ENCODE measurements around the gene SOX11.
"Not testable (repeated sequence)": the region's sequence is repeated elsewhere in the genome, so short reads cannot be mapped to it uniquely, and the experiment has no call there.

SOX11 gene

DNA sequence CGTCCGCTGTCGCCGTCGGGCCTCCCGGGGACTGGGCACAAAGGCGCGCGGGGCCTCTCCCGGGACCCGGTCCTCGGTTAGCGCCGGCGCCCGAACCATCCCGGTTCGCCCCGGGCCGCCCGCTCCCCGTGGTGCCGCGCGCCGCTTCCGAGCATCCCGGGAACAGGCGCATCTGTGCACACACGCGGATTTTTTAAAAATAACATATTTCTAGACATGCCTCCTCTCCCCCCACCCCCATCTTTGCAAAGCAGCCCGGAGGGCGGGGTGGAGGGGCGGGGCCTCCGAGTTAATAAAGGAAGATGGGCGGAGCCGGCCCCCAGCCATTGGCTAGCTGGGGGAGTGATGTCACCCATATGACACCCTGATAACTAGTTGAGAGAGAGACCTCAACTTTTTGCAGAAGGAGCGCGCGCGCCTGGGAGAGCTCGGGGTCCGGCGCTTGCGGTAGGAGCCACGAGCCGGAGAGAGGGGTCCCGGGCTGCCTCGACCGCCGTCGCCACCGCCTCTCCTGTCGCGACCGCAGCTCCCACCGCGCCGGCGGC, at the start of gene SOX11:
SOX11 (plus strand) TSS at position 400 of the 545 bp plus-strand sequence. CDS start 338 bp downstream, outside the sequence.
- DNase-seq: no peak

DNA sequence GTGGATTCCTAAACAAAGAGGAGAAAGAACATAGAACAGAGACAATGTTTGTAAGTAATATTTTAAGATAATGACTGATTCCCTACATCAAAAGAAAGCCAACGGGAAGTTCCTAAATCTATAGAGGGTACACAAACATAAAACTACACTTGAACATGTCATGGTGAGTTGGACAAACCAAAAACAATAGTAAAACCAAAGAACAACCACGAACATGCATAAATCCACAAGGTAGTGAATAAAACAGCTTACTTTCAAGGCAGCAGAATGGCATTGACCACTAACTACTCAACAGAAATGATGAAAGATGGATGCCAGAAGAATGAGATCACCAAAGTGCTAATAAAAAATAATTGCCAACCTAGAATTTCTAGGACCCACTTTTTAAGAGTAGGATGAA, 39.5 kb upstream of the SOX11 start:
- DNase-seq: not testable (repeated sequence)

DNA sequence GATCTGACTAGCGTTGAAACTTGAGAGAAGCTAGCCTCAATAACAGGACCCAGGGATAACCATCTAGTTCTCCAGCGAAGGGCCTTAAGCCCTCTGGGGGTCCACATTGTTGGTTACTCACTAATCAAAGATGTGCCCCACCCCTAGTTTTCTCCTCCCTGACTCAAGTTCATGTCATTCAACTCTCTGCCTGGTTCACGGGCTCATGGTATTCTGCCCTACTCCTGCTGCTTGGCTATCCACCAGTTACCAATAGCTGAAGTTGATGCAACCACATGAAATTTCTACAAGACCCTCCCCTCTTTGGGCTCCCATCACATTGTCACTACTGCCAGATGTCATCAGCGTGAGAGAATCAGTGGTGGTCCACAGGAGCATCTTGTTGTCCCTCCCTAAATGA, 38.4 kb upstream of the SOX11 start:
- DNase-seq: not testable (repeated sequence)

- no peak for DNase-seq
These were observed 35.0 kb upstream of the SOX11 start for GRCh38 chr2:5657231-5657630.

DNA sequence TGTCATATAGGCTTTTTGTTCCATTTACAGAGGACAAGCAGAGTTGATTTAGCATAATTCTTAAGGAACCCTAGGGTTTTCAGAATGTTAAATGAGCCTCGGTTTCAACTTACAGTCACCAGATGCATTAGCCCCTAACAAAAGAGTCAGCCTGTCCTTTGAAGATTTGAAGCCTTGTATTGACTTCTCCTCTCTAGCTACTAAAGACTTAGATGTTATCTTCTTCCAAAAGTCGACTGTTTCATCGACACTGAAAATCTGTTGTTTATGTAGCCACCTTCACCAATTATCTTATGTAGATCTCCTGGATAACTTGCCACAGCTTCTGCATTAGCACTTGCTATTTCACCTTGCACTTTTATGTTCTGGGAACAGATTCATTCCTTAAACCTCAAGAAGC, 31.6 kb upstream of the SOX11 start:
- no peak for DNase-seq

DNA sequence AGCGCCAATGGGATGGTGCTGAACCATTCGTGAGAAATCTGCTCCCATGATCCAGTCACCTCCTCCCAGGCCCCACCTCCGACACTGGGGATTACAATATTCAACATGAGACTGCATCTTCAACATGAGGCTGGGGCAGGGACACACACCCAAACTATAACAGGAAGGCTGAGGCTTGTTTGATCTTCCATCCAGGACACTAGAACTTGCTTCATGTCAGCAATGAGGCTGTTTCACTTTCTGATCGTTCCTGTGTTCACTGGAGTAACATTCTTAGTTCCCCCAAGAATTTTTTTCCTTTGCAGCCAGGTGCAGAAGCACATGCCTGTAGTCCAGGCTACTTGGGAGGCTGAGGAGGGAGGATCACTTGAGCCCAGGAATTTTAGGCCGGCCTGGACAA, 30.8 kb upstream of the SOX11 start:
- no peak for DNase-seq

DNA sequence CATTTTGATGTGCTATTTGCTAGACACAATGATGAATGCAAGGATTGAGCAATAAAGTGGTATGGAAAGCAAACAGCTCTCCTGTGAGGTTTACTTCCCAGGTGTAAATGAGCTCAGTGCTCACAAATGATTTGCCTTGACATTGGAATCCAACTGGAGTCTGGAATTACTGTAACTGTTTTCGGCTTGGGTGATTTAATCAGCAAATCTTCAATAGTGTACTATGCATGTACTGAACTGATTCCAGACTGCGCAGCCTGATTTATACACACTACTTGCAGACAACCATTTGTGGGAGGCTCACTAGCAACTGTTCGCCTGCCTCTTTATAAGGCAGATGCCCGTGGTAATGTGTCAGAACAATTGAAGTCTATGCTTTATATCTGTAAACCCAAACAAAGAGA, 27.9 kb upstream of the SOX11 start:
- no peak for DNase-seq

- no peak for DNase-seq
These were observed 27.1 kb upstream of the SOX11 start for GRCh38 chr2:5665066-5665465.

GRCh38 chr2:5666798-5667197, 25.4 kb upstream of the SOX11 start:
- DNase-seq: no peak

DNA sequence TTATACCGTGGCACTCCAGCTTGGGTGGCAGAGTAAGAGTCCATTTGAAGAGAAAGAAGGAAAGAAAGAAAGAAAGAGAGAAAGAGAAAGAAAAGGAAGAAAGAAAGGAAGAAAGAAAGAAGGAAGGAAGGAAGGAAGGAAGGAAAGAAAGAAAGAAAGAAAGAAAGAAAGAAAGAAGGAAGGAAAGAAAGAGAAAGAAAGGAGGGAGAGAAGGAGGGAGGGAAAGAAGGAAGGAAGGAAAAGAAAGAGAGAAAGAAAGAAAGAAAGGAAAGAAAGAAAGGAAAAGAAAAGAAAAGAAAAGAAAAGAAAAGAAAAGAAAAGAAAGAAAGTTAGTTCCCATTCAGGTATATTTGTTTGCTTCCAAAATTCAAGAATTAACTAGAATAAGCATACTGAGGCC, 24.5 kb upstream of the SOX11 start:
- DNase-seq: not testable (repeated sequence)

- DNase-seq: no peak
These were observed 23.4 kb upstream of the SOX11 start for GRCh38 chr2:5668682-5669250.

- no peak for DNase-seq
These were observed 19.4 kb upstream of the SOX11 start for GRCh38 chr2:5672749-5673144.

DNA sequence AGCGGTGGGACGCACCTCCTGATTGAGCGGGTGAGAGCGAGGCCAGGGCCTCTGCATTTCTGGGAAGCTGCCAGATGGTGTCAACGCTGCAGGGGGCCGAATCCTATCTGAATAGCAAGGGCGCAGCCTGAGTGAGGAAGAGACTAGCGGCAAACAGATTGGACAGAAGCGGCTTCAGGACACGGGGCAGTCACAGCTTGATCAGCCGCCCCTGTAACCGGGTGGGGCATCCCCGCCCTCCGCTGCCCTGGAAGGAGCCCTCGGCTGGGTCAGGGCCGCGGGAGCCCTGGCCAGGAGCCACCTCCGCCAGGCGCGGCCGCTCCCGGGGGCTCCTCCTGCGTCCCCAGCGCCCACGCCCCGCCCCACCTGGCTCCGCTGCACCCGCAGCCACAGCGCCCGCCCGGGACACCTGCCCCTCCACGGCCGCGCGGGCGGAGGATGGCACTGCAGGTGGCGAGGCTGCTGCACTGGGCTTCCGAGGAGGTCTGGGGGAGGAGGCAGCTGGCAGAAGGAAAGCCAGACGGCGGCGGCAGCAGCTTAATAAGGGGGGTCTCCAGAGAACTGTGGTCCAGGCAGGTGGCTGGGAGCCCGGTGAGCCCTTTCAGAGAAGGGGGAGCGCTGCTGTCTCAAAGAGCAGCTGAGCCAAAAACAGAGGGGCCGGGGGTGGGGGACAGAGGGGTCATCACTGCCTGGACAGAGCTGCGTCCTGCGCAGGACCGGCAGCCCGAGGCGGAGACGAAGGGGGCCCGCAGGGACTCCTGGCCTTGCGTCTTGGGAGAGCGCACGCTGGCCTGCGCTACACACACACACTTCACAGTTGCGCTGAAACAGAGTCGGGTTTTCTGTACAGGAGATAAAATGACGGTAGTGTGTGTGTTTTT, 18.8 kb upstream of the SOX11 start:
- DNase-seq: no peak

- no peak for DNase-seq
These were observed 18.2 kb upstream of the SOX11 start for GRCh38 chr2:5674026-5674340.

GRCh38 chr2:5677133-5677532, 15.1 kb upstream of the SOX11 start:
- DNase-seq: no peak

DNA sequence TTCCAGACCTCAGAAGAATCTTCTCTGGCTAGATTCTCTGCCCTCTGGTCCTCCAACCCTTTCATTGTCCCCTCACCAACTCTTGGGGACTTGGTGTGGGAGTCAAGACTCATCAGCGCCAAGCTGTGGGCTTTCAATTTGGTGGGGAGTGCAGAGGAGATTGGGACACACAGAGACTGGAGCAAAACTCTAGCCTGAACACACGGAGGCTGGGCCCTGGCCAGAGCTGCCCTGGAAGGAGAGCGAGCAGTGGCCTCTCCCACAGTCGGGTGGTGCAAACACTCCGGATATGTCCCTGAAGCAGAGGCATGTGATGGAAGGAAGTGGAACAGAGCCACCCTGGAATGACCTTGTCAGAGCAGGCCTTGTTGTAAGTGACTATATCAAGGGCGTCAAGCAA, 8.7 kb upstream of the SOX11 start:
- no peak for DNase-seq

GRCh38 chr2:5685225-5685624, 7.0 kb upstream of the SOX11 start:
- DNase-seq: no peak

DNA sequence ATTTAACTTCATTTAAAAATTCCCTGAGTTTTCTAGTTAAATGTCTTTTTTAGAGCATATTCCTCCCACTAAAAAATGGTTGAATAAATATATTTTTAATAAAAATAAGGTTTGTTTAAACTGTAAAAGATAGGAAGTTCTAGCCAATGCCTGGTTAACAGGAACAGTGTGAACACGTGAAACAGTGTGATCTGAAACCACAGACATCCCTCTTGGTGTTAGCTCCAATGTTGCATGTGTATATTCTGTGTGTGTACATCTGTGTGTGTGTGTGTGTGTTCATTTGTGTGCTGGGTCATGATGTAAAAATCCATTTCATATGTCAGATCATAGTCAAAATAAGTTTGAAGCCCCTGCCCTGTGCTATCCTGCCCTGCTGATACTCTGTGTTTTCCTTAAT, 6.1 kb upstream of the SOX11 start:
- no peak for DNase-seq

GRCh38 chr2:5686536-5686935, 5.6 kb upstream of the SOX11 start:
- no peak for DNase-seq

DNA sequence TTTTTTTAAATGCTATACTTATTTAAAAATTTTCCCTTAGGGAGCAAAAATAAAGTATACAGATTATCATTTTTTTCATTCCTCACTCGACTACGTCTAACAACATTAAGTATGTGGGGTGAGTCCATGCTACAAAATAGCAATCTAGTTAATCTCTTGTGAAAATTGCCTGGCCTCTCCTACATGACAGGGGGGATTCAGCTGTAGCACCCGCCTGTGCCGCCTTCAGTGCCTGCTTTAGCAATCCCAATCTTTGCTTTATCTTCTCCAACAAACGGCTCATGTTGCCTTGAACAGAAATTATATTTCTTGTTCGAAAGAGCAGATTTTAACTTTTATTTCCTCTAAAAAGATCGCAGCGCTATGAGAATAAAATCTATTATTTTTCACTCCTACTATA, 2.4 kb upstream of the SOX11 start:
- DNase-seq: no peak

GRCh38 chr2:5690286-5690685, 1.9 kb upstream of the SOX11 start:
- no peak for DNase-seq

DNA sequence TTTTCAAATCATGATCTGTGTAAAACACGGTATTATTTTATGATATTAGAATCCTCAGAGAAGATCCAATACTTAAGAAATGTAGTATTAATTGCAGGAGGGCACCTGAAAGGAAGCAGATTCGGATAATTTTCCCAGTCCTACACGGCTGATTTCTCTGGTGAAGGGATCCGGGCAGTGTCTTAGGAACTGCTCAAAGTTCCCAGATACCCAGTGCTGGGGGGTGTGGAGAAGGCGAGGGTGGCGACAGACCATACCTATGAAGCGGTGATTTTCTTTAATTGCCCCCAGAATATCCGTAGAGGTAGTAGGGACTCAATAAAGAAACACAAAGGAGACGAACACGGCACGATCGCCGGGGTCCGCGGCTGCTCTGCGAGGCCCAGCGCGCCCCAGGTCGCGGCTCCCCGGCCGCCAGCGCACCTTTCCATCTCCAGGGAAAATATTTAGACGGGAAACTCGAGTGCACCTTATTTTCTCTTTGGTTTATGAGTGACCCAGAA, 1.4 kb upstream of the SOX11 start:
- no peak for DNase-seq

- DNase-seq: no peak
These were observed 781 bp upstream of the SOX11 start for GRCh38 chr2:5691221-5691984.
